Stimulated activated CD8-positive, alpha-beta memory T cell treated with anti-CD3 and anti-CD28 coated beads, Interleukin-12 subunit alpha, Interleukin-12 subunit beta, amount 100 ng/mL, for 4 hours (primary cell): Measurements from ENCODE around the gene PAIP2B.
"Not testable (repeated sequence)": the region's sequence is repeated elsewhere in the genome, so short reads cannot be mapped to it uniquely, and the experiment has no call there.

ENCODE experiments used
- DNase-seq: peaks from one replicate; pipeline ENCODE4 v3.0.0-alpha.2; 2020; ENCODE audit warnings: low read depth

Gene PAIP2B, protein sequence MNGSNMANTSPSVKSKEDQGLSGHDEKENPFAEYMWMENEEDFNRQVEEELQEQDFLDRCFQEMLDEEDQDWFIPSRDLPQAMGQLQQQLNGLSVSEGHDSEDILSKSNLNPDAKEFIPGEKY

DNA sequence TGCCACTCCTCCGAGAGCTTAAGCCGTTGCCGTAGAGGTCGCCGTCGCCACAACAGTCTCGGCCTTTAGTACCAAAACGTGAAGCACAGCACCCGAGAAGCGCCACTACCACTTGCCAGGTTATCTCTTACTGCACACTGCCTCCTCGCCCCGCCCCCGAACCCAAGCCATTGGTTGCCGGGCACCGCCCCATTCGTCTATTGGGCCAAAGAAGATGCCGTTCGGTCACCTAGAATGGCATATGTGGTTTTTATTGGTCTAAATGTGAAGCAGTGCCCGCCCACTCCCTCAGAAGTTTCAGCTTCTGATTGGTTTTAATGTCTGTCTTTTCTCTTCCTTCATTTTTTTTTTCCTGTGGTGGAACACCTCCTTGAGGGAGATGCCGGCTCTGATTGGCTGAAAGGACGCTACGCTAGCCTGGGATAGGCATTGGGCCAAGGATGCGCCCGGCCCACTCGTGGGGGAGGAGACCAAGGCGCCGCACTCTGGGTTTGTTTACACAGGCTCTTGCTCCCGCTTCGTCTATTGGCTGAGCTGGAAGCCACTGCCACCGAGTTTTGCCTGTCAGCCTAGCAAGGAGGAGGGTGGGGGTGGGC, at the start of gene PAIP2B:
Gene PAIP2B (minus strand): TSS at position 139 of the 596 bp plus-strand sequence. CDS start 24,514 bp downstream, outside the sequence.
- peak; percentile 93 for DNase-seq

DNA sequence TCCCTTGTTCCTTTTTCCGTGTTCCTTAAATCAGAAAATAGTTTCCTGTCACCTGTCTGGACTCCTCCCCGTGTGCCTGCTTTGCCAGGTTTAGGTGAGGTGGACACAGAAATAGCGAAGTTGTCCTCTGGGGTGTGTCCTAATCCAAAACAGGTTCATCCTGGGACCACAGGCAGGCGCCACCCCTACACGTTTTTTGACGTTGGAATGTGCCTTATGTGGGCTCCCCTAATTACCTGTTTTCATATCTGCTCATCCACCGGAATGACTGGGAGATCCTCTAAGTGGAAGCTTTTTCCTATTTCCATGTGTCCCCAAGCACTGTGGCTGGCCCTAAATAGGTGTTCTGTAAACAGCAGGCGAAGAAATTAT, 49.0 kb upstream of the PAIP2B start:
- no peak for DNase-seq

DNA sequence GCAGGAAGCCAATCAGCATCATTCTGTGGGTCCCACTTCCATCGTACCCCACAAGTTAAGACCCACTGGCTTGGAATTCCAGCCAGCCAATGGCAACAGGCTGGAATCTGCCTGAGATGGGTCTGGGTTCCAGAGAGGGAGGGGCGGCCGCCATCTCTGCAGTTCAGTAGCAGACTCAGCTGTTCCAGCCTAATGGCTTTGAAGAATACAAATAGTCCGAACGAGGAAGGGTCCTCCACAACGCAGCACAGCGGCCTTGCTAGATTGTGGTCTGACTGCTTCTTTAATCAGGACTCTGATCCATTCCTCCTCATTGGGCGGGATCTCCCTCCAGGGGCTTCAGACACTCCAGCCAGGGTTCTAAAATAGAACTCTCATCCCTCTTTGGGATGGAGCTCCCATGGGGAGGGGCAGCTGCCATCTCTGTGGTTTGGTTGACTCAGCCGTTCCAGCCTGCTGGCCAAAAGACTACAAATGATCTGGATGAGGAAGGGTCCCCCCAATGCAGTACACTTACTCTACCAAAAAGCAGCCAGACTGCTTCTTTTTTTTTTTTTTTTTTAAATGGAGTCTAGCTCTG, 42.7 kb upstream of the PAIP2B start:
- DNase-seq, result no peak

DNA sequence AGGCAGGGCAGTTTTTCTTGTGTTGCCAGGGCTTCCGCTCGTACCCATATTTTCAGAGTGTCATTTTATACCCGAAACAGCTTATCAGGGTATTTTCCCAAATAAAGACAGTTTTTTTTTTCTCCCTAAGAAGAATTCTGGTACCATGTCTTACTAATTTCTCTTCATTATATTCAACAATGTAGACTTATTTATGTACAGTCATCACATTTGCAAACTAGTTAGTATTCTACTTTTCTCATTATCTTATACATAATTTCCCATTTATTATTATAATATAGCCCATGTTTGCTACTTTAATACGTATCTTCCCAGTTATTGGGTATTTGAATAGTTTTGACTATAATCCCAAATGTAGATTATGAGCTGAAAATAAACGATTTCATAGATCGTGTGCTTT, 36.5 kb upstream of the PAIP2B start:
- DNase-seq, result no peak

DNA sequence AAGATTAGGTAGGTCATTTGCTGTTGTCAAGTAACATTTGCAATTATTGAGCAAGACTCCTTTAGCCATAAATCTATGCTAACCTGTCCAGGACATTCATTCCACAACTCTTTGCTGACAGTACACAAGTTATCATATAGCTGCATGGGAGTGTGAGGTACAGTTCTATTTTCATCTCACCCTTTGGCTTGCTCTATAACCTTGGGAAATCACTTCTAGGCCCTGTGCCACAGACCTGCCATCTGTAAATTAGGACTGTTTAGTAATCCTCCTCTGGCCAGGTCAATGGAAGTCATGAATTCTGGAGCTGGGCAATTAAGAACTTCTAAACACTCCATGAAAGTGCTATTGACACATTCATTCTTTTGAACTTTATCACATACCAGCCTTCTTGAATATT, 34.6 kb upstream of the PAIP2B start:
- no peak for DNase-seq

DNA sequence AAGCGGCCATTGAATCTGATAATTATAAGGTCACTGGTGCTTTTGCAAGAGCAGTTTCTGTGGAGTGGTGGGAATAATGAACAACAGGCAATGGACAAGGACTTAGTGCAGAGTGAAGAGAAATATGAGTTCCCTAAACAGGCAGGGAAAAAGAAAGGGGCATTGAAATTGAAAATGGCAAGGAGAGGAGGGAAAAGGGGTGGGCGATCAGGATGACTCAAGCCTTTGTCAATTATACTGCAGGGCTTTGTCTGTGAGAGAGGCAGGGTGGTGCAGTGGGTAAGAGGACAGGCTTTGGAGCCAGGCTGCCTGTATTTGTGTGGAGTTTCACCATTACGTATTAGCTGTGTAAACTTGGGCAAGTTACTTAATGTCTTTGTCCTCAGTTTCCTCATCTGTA, 29.5 kb upstream of the PAIP2B start:
- no peak for DNase-seq

DNA sequence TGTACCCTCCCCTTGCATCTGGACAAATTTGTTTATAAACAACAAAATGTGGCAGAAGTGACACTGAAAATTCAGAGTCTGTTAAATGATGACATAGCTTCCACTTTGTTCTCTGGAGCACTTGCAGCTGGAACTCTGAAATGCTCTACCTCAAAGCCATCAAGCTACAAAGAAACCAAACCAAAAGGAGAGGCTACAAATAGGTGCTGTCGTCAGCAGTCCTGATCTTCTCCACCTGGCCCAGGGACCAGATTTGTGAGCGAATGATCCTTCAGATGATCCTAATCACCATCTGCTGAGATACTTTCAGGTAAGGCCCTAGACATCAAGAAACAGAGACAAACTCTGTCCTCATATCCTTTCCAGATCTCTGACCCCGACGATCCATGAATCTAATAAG, 27.9 kb upstream of the PAIP2B start:
- no peak for DNase-seq

DNA sequence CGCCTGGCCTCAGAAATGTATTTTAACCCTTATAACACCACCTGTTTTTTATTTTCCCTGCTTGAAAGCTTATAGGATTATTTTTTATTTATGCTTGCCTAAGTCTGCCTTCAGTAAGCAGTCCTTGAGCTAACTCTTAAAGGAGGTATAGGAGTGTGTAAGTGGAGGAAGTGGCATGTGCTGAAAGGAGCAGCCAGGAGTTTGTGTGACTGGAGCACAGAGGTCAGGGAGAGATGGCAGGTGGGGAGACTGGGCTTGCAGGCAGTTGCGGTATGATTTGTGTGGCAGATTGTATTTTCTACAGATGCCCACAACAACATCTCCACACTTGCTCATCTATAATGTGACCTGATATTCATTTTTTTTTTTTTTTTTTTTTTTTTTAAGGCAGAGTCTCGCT, 27.2 kb upstream of the PAIP2B start:
- DNase-seq, result no peak

DNA sequence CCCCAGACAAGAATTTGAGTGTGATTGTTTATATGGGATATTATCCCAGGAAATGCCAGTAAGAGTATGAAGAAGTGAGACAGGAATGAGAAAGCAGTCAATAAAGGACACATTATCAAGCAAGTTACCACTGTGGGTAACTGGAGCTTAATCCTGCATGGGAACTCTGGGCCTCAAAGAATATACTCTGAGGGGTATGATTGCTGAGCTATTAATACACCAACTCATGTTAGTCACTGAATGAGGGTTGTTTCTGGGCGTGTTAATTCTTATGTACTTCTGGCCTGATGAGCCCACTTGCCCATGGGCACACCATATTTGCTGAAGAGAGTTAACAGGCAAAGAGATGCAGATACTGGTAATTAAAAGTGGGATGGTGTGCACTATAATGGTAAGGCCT, 26.6 kb upstream of the PAIP2B start:
- DNase-seq, result no peak

DNA sequence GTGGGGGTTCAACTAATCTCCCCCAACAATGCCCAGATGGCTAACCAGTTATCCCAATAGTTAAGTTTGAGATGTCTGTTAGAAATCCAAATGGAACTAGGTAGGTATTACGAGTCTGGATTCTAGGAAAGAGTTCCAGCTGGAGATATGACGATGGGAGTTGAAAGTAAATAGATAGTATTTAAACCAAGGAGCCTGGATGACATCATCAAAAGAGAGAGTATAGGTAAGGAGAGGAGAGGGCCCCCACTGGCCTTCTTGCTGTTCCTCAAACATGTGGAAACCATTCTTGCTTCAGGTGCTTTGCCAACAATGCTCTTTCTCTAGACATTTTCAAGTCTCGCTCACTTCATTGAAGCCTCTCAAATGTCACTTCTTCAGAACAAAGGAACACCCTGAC, 26.0 kb upstream of the PAIP2B start:
- DNase-seq, result no peak

DNA sequence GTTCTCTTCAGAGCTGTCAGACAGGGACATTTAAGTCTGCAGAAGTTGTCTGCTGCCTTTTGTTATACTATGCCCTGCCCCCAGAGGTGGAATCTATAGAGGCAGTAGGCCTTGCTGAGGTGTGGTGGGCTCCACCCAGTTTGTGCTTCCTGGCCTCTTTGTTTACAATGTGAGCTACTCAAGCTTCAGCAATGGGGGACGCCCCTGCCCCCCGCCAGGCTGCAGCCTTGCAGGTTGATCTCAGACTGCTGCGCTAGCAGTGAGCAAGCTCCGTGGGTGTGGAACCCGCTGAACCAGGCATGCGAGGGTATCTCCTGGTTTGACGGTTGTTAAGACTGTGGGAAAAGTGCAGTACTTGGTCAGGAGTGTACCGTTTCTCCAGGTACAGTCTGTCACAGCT, 24.0 kb upstream of the PAIP2B start:
- no peak for DNase-seq

DNA sequence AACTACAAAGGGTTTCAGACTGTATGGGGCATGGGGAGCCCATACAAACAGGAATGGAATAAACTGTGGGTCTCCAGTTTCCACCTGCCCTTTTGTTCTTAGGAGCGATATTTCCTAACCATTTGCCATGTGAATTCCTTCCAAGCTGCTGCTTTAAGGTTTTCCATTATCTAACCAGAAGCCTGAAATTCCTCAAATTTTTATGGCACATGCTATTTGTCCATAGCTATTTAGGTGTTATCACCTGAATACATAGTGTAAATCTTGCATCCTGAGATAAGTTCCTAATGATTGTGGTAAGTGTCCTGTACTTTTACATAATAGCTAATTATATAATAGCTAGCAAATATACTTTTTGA, 17.4 kb upstream of the PAIP2B start:
- no peak for DNase-seq

DNA sequence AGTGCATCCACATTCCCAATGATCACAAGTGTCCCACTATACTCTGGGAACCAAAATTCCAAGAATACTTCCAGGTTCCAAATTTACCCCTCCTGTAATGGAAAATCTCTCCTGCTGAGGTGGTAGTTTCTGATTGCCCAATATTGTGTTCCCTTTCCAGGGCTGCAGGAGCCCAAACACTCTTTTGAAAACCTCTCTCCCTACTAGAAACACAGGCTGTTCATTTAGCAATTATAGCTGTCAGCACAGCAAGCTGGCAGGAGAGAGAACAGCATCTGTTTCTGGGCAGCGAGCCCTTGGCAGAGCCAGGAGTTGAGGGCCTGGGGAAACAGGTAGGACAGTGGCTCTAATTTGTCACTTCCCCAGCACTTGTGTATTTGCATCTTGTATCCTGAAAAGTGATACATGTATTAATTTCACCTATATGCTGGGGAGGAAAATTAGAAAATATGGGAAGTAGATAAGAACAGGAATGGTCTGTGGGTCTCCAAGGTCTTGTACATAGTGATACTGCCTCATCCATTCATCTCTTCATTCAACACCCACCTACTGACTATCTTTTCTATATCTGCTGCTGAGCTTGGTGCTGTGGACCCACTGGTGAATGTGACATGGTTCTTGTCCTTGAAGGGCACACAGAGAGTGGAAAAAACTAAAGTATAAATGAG, 16.9 kb upstream of the PAIP2B start:
- no peak for DNase-seq

DNA sequence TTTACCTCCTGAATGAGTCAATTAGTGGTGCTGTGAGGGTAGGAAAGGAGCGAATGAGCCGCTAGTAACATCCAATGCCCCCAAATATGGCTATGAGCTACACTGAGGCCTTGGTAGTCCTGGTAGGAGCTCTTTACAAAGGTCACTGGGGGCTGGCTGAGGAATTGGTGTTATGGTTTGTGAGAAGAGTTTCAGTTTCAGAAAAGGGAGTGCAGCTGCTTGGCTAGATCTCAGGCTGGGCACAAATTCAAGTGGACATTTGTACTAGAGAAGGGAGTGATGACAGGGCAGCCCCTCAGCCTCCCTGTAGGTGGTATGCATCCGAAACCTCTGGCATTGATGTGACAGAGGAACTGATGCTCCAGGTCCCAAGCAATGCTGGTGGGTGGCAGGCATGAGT, 13.9 kb upstream of the PAIP2B start:
- no peak for DNase-seq

DNA sequence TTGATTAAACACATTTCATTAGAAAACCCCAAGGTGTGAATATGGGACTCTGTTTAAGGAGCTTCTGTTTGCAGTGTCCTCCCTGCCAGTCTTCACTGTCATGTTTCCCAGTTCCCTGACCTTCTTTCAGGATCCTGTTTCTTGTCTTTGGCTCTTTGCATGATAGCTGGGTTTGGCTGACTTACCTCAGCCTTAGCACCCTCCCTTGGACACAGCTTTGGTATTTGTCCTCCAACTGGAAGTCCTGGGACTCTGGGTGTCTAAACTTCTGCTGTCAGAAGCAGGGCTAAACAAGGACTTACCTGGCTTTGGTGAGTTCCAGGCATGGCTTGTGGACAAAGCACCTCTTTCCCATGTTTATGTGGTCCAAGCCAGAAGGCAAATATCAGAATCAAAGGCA, 11.2 kb upstream of the PAIP2B start:
- no peak for DNase-seq

DNA sequence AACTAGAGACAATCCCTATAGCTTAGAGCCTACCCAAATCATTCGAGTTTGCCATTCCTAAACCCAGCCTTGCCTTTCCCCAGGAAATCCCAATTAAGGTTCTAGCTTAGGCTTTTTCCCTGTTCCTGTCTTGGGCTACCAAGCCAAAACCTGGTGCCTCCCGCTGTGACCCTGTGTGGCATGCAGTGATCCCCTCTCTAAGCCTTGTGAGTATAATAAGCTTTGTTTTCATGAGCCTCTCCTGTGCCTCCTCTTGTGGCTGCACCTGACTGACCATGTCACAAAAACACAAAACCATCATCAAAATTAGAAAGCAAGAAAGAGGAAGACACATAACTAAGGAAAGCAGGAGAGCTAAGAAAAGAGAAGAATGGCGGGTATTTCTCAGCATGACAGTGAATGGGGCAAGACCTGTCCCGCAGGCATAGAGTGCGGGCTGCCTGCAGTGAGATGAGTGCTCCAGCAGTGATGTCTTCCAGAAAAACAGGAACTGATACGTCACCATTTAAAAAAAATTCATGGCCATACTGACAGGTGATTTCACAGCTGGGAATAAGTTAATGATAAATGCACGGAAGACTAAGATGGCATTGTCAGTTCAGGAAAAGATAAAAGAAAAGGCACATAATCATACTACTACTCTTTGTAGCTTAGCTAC, 9.2 kb upstream of the PAIP2B start:
- no peak for DNase-seq

DNA sequence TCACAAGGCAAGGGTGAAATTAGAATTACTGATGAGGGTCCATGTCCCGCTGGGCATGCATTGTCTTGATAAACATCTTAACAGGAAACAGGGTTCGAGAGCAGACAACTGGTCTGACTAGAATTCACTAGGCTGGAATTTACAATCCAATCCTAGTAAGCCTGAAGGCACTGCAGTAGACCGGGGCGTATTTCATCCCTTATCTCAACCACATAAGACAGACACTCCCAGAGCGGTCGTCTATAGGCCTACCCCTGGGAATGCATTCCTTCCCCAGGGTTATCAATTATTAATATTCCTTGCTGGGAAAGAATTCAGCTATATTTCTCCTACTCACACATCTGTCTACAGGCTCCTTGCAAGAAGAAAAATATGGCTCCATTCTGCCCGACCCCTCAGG, 6.2 kb upstream of the PAIP2B start:
- DNase-seq, result not testable (repeated sequence)

DNA sequence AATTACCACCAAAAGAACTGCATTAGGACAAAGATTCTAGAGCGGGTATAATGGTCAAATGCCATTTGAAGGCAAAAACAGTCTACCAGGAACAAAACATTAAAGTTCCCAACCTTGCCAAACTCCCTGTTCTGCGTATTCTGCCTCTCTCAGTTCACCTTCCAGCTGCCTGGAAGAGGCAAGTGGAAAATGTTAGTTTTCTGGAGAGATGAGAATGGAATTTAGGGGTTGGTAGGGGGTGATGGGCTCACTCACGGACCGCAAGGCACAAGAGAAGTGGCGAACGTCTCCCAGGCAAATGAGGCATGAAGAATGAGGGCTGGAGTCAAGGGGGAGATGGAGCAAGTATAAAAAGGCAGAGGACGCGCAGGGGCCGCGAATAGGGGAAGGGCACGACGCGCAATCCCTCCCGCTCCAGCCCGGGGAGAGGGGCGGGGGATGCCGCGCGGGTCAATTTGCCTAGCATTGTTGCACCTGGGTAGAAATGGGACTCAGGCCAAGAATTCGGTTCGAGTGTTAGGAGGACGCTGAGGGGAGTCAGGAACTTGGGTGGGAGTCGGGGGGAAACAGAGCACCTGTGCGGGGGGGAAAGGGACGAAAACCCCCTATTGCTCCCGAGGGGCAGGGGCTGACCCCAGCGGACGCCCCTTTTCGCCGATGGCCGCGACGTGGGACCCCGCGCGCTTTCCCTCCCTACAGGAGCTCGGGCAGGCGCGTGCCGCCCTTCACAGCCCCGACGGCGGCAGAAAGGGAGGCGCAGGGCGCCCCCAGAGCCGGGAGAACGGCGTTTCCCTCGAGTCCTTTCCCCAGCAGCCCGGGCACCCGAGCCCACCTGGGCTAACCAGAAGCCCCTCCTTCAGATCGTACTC, 573 bp downstream of the PAIP2B start:
- peak; percentile 1 for DNase-seq

DNA sequence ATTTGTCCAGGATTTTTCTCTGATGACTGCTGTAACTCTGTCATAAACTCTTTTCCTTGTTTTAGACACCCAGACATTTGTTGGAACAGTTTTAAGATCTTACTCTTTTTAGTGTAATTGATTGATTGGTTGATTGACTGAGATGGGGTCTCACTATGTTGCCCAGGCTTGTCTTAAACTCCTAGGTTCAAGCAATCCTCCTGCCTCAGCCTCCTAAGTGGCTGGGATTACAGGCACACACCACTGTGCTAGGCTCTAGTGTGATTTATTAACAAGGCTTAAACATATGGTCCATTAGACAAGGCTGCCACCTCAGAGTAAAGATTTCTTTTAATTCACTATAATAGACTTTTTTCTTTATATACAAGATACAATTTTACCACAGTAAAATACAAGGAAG, 2.0 kb downstream of the PAIP2B start:
- DNase-seq, result no peak

DNA sequence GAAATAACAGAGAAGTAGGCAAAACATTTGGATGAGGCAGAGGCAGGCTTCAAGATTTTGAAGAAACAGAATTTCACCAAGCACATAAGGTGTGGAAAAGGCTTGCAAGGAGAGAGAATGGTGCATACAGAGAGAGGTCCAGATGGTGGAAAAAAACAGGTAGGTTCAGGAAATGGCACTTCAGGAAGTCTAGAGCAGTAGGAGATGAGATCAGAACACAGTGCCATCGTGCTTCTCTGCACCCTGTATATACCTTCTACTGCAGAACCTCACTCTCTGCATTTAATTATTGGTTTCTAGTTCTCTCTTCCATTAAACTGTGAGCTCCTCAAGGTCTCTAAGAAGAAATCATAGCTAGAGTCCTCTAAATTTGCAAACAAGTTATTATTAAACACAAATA, 2.4 kb downstream of the PAIP2B start:
- DNase-seq, result no peak

DNA sequence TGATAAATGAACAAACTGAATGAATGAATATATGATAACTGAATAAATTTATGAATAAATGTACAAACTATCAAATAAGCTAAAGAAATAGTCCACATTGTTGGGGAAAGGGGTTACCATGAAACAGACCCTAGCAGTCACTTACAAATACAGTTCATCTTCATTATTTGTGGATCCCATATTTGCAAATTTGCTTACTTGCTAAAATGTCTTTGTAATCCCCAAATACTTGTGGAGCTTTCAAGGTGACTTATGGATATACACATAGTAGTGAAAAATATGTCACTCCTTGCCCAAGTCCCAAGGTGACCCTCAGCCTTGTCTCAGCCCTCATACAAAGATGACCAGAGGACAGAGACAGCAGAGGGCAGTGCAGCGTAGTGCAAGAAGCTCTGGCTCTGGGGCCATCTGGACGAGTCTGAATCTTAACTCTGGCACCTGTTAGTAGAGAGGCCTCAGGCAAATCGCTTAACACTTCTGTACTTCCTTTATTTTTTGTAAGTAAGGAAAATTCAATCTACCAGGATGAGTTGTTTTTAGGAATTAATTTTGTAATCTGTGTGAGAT, 3.1 kb downstream of the PAIP2B start:
- no peak for DNase-seq

DNA sequence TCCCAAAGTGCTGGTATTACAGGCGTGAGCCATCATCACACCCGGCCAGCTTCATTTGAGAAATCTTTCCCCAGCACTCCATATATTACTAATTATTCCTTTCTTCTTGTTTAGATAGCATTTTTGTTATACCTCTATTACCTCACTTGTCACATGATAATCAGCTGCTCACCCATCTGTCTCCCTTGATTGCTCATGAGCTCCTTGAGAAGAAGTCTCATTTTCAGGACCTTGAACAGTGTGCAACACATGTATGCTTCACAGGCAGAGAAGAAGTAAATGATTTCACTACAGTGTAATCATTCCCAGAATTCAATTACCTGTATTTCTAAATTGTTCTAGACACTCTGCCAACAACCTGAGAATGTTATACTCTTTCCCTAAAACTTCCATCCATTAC, 6.2 kb downstream of the PAIP2B start:
- DNase-seq, result no peak
